ENCODE results near the gene OPN1MW.
A peak's percentile ranks its signal among the peaks of the same experiment; 100 is the strongest.
"Not testable (repeated sequence)": the region's sequence is repeated elsewhere in the genome, so short reads cannot be mapped to it uniquely, and the experiment has no call there.

The OPN1MW gene

GRCh38 chrX:154182296-154182695 lies at the start of gene OPN1MW:
Gene OPN1MW (plus strand): TSS chrX:154182596. CDS start chrX:154182678, 82 bp downstream.
- not testable (repeated sequence) for DNase-seq (ENCODE audit: low read depth)

DNA sequence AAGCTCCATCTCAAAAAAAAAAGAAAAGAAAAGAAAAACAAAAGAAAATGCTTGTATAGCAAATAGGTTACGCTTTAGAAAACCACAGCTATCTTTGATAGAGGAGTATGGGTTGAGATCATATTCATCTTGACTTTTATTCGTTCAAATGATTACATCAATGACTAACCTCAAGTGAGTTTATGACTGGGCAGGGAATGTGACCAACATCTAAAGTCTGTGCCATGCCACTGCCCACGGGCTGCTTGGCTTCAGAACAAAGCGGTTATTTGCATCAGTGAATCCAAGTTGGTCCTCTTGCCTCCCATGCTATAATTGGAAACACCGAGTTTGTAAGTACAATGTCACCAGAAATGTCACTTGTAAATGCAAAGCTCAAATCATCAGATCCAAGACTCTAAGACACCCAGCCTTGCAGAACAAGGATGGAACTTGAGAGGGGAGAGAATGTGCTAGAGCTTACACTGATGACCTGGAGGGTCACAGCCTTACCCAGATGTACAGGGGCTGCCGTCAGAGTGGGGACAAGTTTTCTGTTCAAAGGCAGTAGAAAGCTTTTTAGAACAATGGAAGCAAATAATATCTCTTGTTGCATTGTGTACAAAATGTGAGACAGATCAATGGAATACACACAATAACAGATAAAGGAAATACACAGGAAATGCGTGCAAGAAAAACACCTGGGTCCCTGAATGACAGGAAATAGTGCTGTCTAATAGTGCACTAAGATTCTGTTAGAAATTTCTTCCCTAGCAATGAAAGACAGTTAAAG lies 46.8 kb upstream of the OPN1MW start:
- no peak for DNase-seq (ENCODE audit: low read depth)

DNA sequence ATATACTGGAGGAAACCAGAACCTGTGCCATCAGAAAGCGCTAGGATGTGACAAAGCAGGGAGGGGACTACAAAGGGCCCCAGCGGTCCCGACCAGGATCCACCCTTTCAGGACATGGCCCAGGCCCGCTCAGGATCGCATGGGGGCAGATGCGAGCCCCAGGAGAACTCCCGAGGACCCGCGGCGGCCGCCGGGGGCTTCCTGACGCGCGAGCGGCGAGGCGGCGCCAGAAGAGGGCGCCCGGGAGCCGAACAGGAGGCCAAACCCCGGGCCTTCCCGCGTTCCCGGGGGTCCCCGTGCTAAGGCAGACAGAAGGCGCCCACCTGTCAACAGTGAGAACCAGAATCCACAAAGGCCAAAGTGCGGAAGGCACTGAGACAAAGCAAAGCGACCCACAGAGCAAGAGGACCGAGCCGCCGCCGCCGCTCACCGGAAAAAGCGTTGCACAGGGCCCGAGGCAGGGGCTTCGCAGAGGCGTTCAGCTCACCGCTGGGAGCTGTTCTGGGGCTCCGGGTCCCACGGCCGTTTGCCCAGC lies 45.7 kb upstream of the OPN1MW start:
- DNase-seq (ENCODE audit: low read depth) = peak; percentile 24

DNA sequence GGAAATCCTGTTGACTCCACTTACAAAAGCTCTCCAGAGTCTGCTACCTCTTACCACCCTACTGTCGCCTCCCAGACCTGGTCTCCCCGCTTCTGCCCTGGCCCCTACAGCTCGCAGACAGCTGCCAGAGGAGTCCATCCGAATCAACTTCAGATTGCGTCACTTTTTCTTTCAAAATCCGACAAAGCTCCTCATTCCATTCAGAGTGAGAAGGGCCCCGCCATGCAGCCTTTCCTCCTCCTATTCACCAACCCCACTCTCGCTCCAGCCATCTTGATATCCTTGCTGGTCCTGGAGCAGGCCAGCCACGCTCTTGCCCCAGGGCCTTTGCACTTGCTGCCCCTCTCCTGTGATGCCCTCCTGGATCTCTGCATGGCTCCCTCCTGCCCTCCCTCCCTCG lies 43.5 kb upstream of the OPN1MW start:
- peak; percentile 0 for DNase-seq (ENCODE audit: low read depth)

- no peak for DNase-seq (ENCODE audit: low read depth)
Measured at GRCh38 chrX:154140206-154140605, 42.2 kb upstream of the OPN1MW start.

DNA sequence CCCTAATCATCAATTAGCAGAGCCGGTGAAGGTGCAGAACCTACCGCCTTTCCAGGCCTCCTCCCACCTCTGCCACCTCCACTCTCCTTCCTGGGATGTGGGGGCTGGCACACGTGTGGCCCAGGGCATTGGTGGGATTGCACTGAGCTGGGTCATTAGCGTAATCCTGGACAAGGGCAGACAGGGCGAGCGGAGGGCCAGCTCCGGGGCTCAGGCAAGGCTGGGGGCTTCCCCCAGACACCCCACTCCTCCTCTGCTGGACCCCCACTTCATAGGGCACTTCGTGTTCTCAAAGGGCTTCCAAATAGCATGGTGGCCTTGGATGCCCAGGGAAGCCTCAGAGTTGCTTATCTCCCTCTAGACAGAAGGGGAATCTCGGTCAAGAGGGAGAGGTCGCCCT lies 41.7 kb upstream of the OPN1MW start:
- no peak for DNase-seq (ENCODE audit: low read depth)

GRCh38 chrX:154142386-154142785 lies 40.0 kb upstream of the OPN1MW start:
- DNase-seq (ENCODE audit: low read depth) = no peak

- DNase-seq (ENCODE audit: low read depth) = no peak
Measured at GRCh38 chrX:154142950-154143745, 39.2 kb upstream of the OPN1MW start.

GRCh38 chrX:154144010-154144409 lies 38.4 kb upstream of the OPN1MW start, which contains the start of gene OPN1LW:
Gene OPN1LW (plus strand): TSS chrX:154144243. CDS start chrX:154144284, 41 bp downstream.
- DNase-seq (ENCODE audit: low read depth) = not testable (repeated sequence)

DNA sequence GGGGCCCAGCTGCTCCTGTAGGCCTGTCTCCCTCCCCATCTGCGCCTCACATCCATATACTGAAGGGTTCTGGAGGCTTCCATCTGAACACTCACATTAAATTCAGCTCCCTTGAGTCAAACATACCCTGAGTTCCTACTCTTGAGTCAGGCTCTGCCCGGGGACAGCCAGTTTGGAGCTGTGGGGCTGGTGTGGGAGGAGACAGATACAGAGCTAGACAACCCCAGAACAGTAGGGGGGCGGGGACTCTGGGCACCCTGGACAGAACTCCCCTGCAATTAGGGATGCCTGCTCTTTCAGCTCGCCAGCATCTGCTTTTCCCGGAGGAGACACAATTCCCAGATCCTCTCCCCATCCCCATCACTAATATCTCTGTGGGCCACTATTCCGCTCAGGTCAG lies 31.4 kb upstream of the OPN1MW start:
- DNase-seq (ENCODE audit: low read depth) = not testable (repeated sequence)

DNA sequence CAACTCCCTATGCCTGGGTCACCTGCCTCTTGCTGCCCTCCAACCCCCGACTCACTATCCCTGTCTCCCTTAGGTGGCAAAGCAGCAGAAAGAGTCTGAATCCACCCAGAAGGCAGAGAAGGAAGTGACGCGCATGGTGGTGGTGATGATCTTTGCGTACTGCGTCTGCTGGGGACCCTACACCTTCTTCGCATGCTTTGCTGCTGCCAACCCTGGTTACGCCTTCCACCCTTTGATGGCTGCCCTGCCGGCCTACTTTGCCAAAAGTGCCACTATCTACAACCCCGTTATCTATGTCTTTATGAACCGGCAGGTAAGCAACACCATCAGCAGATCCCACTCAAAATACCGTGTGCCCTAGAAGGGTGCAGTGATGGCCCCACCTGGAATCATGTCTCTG lies 26.2 kb upstream of the OPN1MW start:
- not testable (repeated sequence) for DNase-seq (ENCODE audit: low read depth)

DNA sequence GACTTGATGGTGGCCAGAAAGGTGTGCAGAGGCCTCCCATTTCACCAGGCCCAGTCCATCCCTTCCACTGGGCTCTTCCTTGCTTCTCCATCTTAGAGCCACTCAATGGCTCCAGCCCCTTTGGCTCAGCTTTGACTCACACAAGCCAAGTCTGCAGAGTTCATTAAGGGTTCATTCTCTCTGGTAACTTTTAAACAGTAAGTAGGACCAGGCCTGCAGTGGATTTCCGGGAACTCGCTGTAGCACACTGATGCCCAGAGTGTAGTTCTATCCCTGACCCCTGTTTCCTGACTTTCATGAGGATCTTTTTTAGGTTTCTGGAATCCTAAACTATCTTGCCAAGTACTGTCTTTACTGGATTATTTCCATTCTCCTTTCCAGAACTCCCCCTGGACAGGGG lies 25.2 kb upstream of the OPN1MW start:
- not testable (repeated sequence) for DNase-seq (ENCODE audit: low read depth)

DNA sequence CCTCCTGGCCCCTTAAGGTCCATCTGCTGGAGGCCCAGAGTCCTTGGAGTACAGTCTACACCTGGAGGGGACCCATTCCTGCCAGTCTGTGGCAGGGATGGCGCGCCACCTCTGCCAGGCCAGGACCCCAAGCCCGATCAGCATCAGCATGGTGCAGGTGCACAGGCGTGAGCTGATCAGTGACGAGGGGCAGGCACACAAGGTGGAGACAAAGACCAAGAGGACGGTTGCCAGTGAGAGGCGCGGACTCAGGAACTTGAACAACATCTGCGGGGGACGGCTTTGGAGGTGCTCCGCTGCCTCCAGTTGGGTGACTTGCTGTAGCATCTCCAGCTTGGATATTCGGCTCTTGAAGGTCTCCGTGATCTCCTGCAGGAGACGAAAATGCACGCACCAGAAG lies 23.1 kb upstream of the OPN1MW start:
- not testable (repeated sequence) for DNase-seq (ENCODE audit: low read depth)

- not testable (repeated sequence) for DNase-seq (ENCODE audit: low read depth)
Measured at GRCh38 chrX:154164902-154165301, 17.5 kb upstream of the OPN1MW start.

DNA sequence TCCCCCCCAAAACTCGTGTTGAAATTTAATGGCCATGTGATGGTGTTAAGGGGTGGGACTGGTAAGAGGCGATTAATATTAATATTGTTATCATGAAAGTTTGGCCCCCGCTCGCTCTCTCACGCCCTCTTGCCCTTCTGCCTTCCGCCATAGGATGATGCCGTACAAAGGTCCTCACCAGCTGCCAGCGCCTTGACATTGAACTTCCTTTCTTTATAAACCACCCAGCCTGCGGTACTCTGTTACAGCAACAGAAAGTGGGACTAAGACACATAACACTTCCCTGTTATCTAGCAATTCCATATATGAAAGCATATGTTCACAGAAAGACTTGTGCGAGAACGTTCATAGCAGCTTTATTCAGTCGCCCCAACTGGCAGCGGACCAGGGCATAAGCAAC lies 14.0 kb upstream of the OPN1MW start:
- not testable (repeated sequence) for DNase-seq (ENCODE audit: low read depth)

- DNase-seq (ENCODE audit: low read depth) = not testable (repeated sequence)
Measured at GRCh38 chrX:154172535-154172943, 9.9 kb upstream of the OPN1MW start.

GRCh38 chrX:154174356-154174755 lies 8.0 kb upstream of the OPN1MW start:
- DNase-seq (ENCODE audit: low read depth) = not testable (repeated sequence)

GRCh38 chrX:154183794-154184193 lies 1.4 kb downstream of the OPN1MW start:
- not testable (repeated sequence) for DNase-seq (ENCODE audit: low read depth)

DNA sequence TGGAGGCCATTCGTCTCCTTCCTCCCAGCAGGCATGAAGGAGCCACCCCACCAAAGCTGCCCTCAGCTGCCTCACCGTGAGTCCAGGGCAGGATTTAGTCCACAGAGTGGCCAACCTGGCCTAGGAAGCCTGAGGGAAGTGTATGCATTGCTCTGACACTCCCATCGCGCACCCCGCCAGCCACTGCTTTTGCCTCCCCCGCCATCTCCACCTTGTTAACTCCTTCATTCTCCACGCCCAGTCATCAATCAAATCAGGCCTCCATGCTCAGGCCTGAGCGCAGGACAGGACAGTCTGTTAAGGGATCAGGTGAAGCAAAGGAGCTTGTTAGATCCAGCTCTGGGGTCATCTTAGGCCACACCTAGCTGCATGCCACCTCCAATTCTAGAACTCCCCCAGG lies 10.4 kb downstream of the OPN1MW start:
- DNase-seq (ENCODE audit: low read depth) = not testable (repeated sequence)

- DNase-seq (ENCODE audit: low read depth) = not testable (repeated sequence)
Measured at GRCh38 chrX:154194316-154194715, 11.9 kb downstream of the OPN1MW start.

DNA sequence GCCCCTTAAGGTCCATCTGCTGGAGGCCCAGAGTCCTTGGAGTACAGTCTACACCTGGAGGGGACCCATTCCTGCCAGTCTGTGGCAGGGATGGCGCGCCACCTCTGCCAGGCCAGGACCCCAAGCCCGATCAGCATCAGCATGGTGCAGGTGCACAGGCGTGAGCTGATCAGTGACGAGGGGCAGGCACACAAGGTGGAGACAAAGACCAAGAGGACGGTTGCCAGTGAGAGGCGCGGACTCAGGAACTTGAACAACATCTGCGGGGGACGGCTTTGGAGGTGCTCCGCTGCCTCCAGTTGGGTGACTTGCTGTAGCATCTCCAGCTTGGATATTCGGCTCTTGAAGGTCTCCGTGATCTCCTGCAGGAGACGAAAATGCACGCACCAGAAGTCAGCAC lies 14.1 kb downstream of the OPN1MW start:
- DNase-seq (ENCODE audit: low read depth) = not testable (repeated sequence)

- DNase-seq (ENCODE audit: low read depth) = not testable (repeated sequence)
Measured at GRCh38 chrX:154209670-154210418, 27.4 kb downstream of the OPN1MW start.

All from amniotic epithelial cell (primary cell).